GM19023 (cell line): ENCODE measurements around the gene CYTH2.

ENCODE experiments used
- ATAC-seq: cut with Tn5 transposase; IDR thresholded peaks from one replicate; pipeline ENCODE4 v1.9.1; 2021; ENCODE audit warnings: mild to moderate bottlenecking, moderate library complexity; ENCODE audit not compliant: unreplicated experiment

CYTH2 gene

GRCh38 chr19:48452289-48453190 is 16.6 kb upstream of the CYTH2 start:
- no peak for ATAC-seq

- ATAC-seq: no peak
Observed at GRCh38 chr19:48454150-48454730, 14.9 kb upstream of the CYTH2 start.

- no peak for ATAC-seq
Observed at GRCh38 chr19:48455171-48455907, 13.8 kb upstream of the CYTH2 start, which contains the start of gene KCNJ14. TSS of gene KCNJ14 (plus strand) at chr19:48455574. CDS start at chr19:48461725, 6,151 bp downstream.

GRCh38 chr19:48455908-48456562 is 13.1 kb upstream of the CYTH2 start:
- ATAC-seq: no peak

GRCh38 chr19:48456864-48457263 is 12.3 kb upstream of the CYTH2 start:
- ATAC-seq: no peak

- ATAC-seq: no peak
Observed at GRCh38 chr19:48458016-48458415, 11.2 kb upstream of the CYTH2 start.

- ATAC-seq: no peak
Observed at GRCh38 chr19:48461651-48461981, 7.6 kb upstream of the CYTH2 start.

- no peak for ATAC-seq
Observed at GRCh38 chr19:48461982-48462655, 7.0 kb upstream of the CYTH2 start.

- no peak for ATAC-seq
Observed at GRCh38 chr19:48465215-48465614, 4.0 kb upstream of the CYTH2 start.

GRCh38 chr19:48466561-48467325 is 2.4 kb upstream of the CYTH2 start:
- no peak for ATAC-seq

- peak; percentile 90 for ATAC-seq
Observed at GRCh38 chr19:48468772-48469288, 339 bp upstream of the CYTH2 start.

- ATAC-seq: no peak
Observed at GRCh38 chr19:48469934-48470680, 938 bp downstream of the CYTH2 start.

- ATAC-seq: no peak
Observed at GRCh38 chr19:48470856-48471255, 1.7 kb downstream of the CYTH2 start.

- no peak for ATAC-seq
Observed at GRCh38 chr19:48471836-48472235, 2.7 kb downstream of the CYTH2 start.

- ATAC-seq: no peak
Observed at GRCh38 chr19:48473161-48473966, 4.2 kb downstream of the CYTH2 start.

GRCh38 chr19:48474084-48474592 is 5.0 kb downstream of the CYTH2 start:
- ATAC-seq: no peak

GRCh38 chr19:48475369-48476068 is 6.3 kb downstream of the CYTH2 start:
- no peak for ATAC-seq
